Central memory CD8-positive, alpha-beta T cell (primary cell): ENCODE measurements around the gene CENPP.

Source experiments
- ATAC-seq: fragments of 150-1000 bp; cut with Tn5 transposase; replicated peaks from 2 replicates; pipeline ENCODE4 v1.10.0; 2022; ENCODE audit warnings: mild to moderate bottlenecking, moderate FRiP score, moderate number of reproducible peaks; ENCODE audit not compliant: poor library complexity, severe bottlenecking; ENCODE audit errors: extremely low read depth
- DNase-seq, 2 donors: peaks; one replicate each; pipeline ENCODE4 v3.0.0; 2021; ENCODE audit warnings: low spot score in 2 of 2
- H3K27ac Mint-ChIP-seq: one replicate; pipeline ENCODE4 v1.8.0; 2022; ENCODE audit warnings: low read depth, mild to moderate bottlenecking, moderate library complexity, mixed read lengths
- H3K27me3 Mint-ChIP-seq: one replicate; pipeline ENCODE4 v1.8.0; 2022; ENCODE audit warnings: mixed read lengths
- H3K36me3 Mint-ChIP-seq: one replicate; pipeline ENCODE4 v1.8.0; 2022; ENCODE audit warnings: mild to moderate bottlenecking, moderate library complexity, mixed read lengths; ENCODE audit not compliant: insufficient read depth
- H3K4me1 Mint-ChIP-seq: one replicate; pipeline ENCODE4 v1.8.0; 2022; ENCODE audit warnings: mixed read lengths
- H3K4me3 Mint-ChIP-seq: one replicate; pipeline ENCODE4 v1.8.0; 2022; ENCODE audit warnings: mild to moderate bottlenecking, moderate library complexity, mixed read lengths
- H3K9me3 Mint-ChIP-seq: one replicate; pipeline ENCODE4 v1.8.0; 2022; ENCODE audit warnings: mixed read lengths

Gene CENPP

GRCh38 chr9:92500725-92501124 lies 175.0 kb downstream of the CENPP start:
- Mint-ChIP-seq H3K27me3 (no peaks in the 10 kb centered on the region), H3K27ac (no peak overlapping the region), H3K36me3 (no peaks in the 10 kb centered on the region), H3K9me3 (no peaks in the 10 kb centered on the region), H3K4me3 (no peak overlapping the region), H3K4me1 (no peaks in the 10 kb centered on the region)
- ATAC-seq (no peak), DNase-seq (no peak)

- H3K4me1 Mint-ChIP-seq: no peaks in the 10 kb centered on the region
- no peaks in the 10 kb centered on the region for H3K27me3 Mint-ChIP-seq
- H3K36me3 Mint-ChIP-seq: no peaks in the 10 kb centered on the region
- no peak overlapping the region for H3K4me3 Mint-ChIP-seq
- no peak overlapping the region for H3K27ac Mint-ChIP-seq
- ATAC-seq (no peak), DNase-seq (no peak)
- H3K9me3 Mint-ChIP-seq: no peaks in the 10 kb centered on the region
Measured at GRCh38 chr9:92501671-92502393, 176.1 kb downstream of the CENPP start.

GRCh38 chr9:92503156-92503555 lies 177.4 kb downstream of the CENPP start:
- ATAC-seq: no peak
- H3K4me1 Mint-ChIP-seq: peaks cover 7% of the 10 kb centered on the region

GRCh38 chr9:92504881-92505280 lies 179.1 kb downstream of the CENPP start:
- Mint-ChIP-seq H3K36me3 (no peaks in the 10 kb centered on the region), H3K27me3 (no peaks in the 10 kb centered on the region), H3K4me3 (no peak overlapping the region), H3K4me1 (peaks cover 7% of the 10 kb centered on the region), H3K27ac (no peak overlapping the region), H3K9me3 (no peaks in the 10 kb centered on the region)
- DNase-seq: no peak
- ATAC-seq: no peak

More at GRCh38 chr9:92503156-92503555, 177.4 kb downstream of the CENPP start:
- DNase-seq: no peak
- Mint-ChIP-seq H3K9me3 (no peaks in the 10 kb centered on the region), H3K27ac (no peak overlapping the region), H3K36me3 (no peaks in the 10 kb centered on the region), H3K27me3 (no peaks in the 10 kb centered on the region), H3K4me3 (no peak overlapping the region)

GRCh38 chr9:92506184-92506857 lies 180.6 kb downstream of the CENPP start:
- Mint-ChIP-seq H3K9me3 (no peaks in the 10 kb centered on the region), H3K27me3 (no peaks in the 10 kb centered on the region), H3K4me1 (peaks cover 7% of the 10 kb centered on the region), H3K4me3 (no peak overlapping the region), H3K36me3 (no peaks in the 10 kb centered on the region), H3K27ac (no peak overlapping the region)
- ATAC-seq: no peak
- DNase-seq: no peak

- H3K4me3 Mint-ChIP-seq: no peak overlapping the region
Measured at GRCh38 chr9:92507005-92507404, 181.3 kb downstream of the CENPP start.

GRCh38 chr9:92507496-92507895 lies 181.7 kb downstream of the CENPP start:
- DNase-seq (no peak), ATAC-seq (no peak)
- no peak overlapping the region for H3K27ac Mint-ChIP-seq
- no peaks in the 10 kb centered on the region for H3K9me3 Mint-ChIP-seq
- H3K4me1 Mint-ChIP-seq: peaks cover 7% of the 10 kb centered on the region
- H3K4me3 Mint-ChIP-seq: no peak overlapping the region
- no peaks in the 10 kb centered on the region for H3K36me3 Mint-ChIP-seq
- H3K27me3 Mint-ChIP-seq: no peaks in the 10 kb centered on the region

More at GRCh38 chr9:92507005-92507404, 181.3 kb downstream of the CENPP start:
- DNase-seq: no peak
- no peak for ATAC-seq
- Mint-ChIP-seq H3K36me3 (no peaks in the 10 kb centered on the region), H3K27ac (no peak overlapping the region), H3K27me3 (no peaks in the 10 kb centered on the region), H3K4me1 (peaks cover 7% of the 10 kb centered on the region), H3K9me3 (no peaks in the 10 kb centered on the region)

GRCh38 chr9:92508018-92508820 lies 182.5 kb downstream of the CENPP start:
- ATAC-seq: no peak

GRCh38 chr9:92509050-92509449 lies 183.3 kb downstream of the CENPP start:
- Mint-ChIP-seq H3K36me3 (no peaks in the 10 kb centered on the region), H3K27ac (no peak overlapping the region), H3K4me3 (no peak overlapping the region), H3K4me1 (peaks cover 7% of the 10 kb centered on the region), H3K27me3 (no peaks in the 10 kb centered on the region), H3K9me3 (no peaks in the 10 kb centered on the region)
- no peak for ATAC-seq
- no peak for DNase-seq

More at GRCh38 chr9:92508018-92508820, 182.5 kb downstream of the CENPP start:
- DNase-seq: no peak
- no peaks in the 10 kb centered on the region for H3K27me3 Mint-ChIP-seq
- no peaks in the 10 kb centered on the region for H3K9me3 Mint-ChIP-seq
- H3K4me1 Mint-ChIP-seq: peaks cover 7% of the 10 kb centered on the region
- no peak overlapping the region for H3K27ac Mint-ChIP-seq
- no peak overlapping the region for H3K4me3 Mint-ChIP-seq
- H3K36me3 Mint-ChIP-seq: no peaks in the 10 kb centered on the region

- DNase-seq (no peak), ATAC-seq (no peak)
- no peak overlapping the region for H3K4me3 Mint-ChIP-seq
- no peaks in the 10 kb centered on the region for H3K36me3 Mint-ChIP-seq
- no peak overlapping the region for H3K27ac Mint-ChIP-seq
- H3K4me1 Mint-ChIP-seq: peaks cover 7% of the 10 kb centered on the region
- no peaks in the 10 kb centered on the region for H3K9me3 Mint-ChIP-seq
- H3K27me3 Mint-ChIP-seq: no peaks in the 10 kb centered on the region
Measured at GRCh38 chr9:92510747-92511146, 185.0 kb downstream of the CENPP start.

GRCh38 chr9:92512622-92513021 lies 186.9 kb downstream of the CENPP start:
- no peaks in the 10 kb centered on the region for H3K27me3 Mint-ChIP-seq
- H3K27ac Mint-ChIP-seq: peak overlapping the region; percentile 44
- H3K36me3 Mint-ChIP-seq: no peaks in the 10 kb centered on the region
- no peaks in the 10 kb centered on the region for H3K9me3 Mint-ChIP-seq
- DNase-seq: no peak
- ATAC-seq: no peak
- no peaks in the 10 kb centered on the region for H3K4me1 Mint-ChIP-seq
- H3K4me3 Mint-ChIP-seq: no peak overlapping the region

- DNase-seq: no peak
- Mint-ChIP-seq H3K9me3 (no peaks in the 10 kb centered on the region), H3K36me3 (no peaks in the 10 kb centered on the region), H3K27ac (no peak overlapping the region), H3K4me3 (no peak overlapping the region), H3K4me1 (no peaks in the 10 kb centered on the region), H3K27me3 (no peaks in the 10 kb centered on the region)
- no peak for ATAC-seq
Measured at GRCh38 chr9:92513349-92513748, 187.6 kb downstream of the CENPP start.
